Stomach (tissue), 4 donors: ENCODE results near the gene THBS3.
"Not testable (repeated sequence)": the region's sequence is repeated elsewhere in the genome, so short reads cannot be mapped to it uniquely, and the experiment has no call there.

Experiments
- CTCF ChIP-seq, 7 experiments: fragments of 450-650 bp in 4 of 7; fragments of 200-600 bp in 3 of 7; sonication (generic) in 3 of 7; IDR thresholded peaks; one replicate each; pipeline ENCODE4 v1.5.1; 2016 to 2019; ENCODE audit warnings: antibody characterized with exemption in 7 of 7, control low read depth in 2 of 7, mild to moderate bottlenecking in 1 of 7
- POLR2A ChIP-seq, 4 donors: fragments of 450-650 bp; IDR thresholded peaks; one replicate each; pipeline ENCODE4 v1.6.1; 2016; ENCODE audit warnings: antibody characterized with exemption in 4 of 4, control low read depth in 2 of 4, mild to moderate bottlenecking in 1 of 4, moderate library complexity in 1 of 4
- POLR2AphosphoS5 ChIP-seq, 3 donors: sonication (generic); formaldehyde crosslinking; IDR thresholded peaks; one replicate each; pipeline ENCODE4 v1.6.1; 2016; ENCODE audit warnings: antibody characterized with exemption in 3 of 3

- not testable (repeated sequence) for TF ChIP-seq CTCF, POLR2A, POLR2AphosphoS5 (IDR thresholded peaks at IDR 0.05)
Measured at GRCh38 chr1:155214702-155215101, 7.0 kb upstream of the THBS3 start.
